Dermis lymphatic vessel endothelial cell (primary cell): ENCODE measurements around the gene SQOR. TPM values are rescaled to one million over a fixed set of nuclear protein-coding genes. Genes with fewer than 3 reads are reported as not detected.

Experiments
- total RNA-seq: library from RNA; depleted of rRNA; stranded (reverse); fragments of >200 nt; gene quantifications from 2 replicates; pipeline ENCODE4 v1.2.1, GENCODE V29; 2014

SQOR gene
- total RNA-seq = 117 and 133 TPM in 2 replicates

DNA sequence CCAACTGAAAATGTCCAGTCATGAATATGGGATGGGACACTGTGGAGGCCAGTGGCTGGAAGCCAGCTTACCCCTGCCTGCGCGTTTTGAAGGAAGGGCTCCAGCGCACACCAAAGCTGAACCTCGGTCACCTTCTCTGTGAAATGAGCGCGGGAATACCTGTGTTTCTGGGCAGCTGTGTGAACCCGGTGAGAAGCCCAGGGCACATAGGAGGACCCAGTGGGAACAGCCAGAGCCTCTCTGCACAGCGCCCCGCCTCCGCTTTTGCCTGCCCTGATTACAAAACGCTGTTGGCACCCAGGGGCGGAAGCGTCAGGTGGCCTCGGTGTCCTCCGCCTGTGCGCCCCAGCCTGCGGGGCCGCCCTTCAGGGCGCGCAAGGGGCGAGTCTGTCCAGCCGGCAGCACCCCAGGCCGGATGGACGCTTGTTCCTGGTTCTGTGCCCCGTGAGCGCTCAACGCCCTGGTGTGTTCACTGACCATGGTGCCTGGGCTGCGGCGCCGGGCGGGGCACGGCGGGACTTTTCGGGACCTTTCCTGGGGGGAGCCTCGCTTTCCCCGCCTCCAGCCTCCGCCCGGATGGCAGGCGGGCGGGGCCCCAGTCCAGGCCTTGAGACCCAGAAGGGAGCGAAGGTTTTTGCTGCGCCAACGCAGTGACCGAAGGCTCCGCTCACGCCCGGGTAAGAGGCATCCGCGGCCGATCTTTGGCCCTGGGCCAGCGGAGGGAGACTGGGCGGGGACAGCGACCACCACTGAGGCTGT lies at the start of gene SQOR:
SQOR (plus strand) TSS at position 598 of the 759 bp plus-strand sequence. CDS start 23,895 bp downstream, outside the sequence.

DNA sequence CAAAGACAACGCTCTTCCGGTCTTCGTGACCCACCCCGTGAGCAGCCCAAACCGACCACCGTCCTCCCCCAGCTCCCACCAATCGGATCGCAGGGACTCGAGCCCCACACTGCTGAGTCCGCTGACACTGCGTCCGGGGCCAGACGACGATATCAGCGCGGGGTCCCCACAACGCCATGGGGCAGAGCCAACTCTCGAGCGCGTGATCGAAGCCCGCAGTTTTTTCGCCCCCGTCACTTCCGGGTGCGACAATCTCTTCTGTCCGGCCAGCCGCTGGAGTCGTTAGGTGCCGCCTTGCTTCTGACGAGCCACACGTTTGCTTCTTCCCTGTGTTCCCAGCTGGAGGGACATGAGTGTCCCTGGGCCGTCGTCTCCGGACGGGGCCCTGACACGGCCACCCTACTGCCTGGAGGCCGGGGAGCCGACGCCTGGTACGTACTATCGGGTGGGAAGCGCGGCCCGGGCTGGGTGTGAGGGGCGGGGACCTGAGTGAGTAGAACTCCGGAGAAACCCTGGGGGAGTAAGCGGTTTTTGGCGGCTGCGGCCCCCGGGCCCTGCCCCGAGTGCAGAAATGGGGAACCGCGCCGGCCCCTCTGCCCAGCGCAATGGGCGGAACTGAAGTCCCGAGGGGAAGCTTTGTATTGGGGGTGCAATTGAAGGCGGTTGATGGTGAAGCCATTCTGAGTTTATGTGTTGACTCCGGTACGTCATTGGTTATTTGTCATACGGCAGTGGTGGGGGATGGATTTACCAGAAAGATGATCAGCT lies 47.5 kb upstream of the SQOR start, which contains the start of gene BLOC1S6:
BLOC1S6 (plus strand) TSS at position 285 of the 768 bp plus-strand sequence; CDS start at position 350, 65 bp downstream.

Other genes with a start within 250 kb of the SQOR start
- 8.5 and 8.8 TPM in 2 replicates for gene SLC30A4, start 112.3 kb upstream of the SQOR start, total RNA-seq
- gene BLOC1S6, start 47.6 kb upstream of the SQOR start, total RNA-seq = 70.3 and 84.8 TPM in 2 replicates